Hippocampal formation (tissue), 2 donors: ENCODE data around the gene ARHGEF7.

Source experiments
- DNase-seq, 2 donors: peaks; one replicate each; lab custom pipeline; 2025; lab: John Stamatoyannopoulos, UW

The ARHGEF7 gene

GRCh38 chr13:111325146-111325890, 210.2 kb downstream of the ARHGEF7 start:
- DNase-seq, result no peak

GRCh38 chr13:111325941-111326620, 211.0 kb downstream of the ARHGEF7 start:
- DNase-seq, result no peak

GRCh38 chr13:111326621-111326965, 211.5 kb downstream of the ARHGEF7 start:
- DNase-seq, result no peak

DNA sequence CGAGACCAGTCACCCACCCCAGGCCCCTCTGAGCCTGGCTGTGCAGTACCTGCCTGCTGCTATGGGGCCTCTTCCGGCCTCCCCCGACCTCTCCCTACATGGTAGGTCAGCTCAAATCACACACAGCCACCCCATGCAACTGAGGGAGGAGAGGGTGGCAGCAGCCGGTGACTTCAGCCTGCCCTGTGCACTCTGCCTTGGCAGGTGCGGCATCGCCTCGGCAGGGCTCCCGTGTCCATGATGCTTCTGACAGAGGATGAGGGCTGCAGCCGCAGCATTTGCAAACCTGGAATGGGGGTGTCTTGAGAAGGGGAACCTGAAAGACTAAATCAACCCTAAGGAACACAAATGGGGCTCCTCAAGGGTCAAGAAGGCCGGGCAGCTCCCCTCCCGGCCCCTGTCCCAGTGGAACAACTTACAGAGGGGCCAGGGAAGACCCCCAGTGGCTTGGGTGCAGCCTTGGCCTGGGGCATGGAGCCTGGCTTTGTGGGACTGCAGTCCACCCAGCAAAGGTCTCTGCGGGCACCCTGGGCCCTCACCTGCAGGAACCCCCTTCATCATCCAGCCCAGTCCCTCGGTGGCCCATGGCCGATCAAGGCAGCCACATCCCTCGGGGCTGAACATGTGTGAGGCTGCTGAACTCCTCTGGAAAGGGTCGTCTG, 212.0 kb downstream of the ARHGEF7 start:
- no peak for DNase-seq

- DNase-seq, result no peak
Measured at GRCh38 chr13:111327730-111328573, 212.8 kb downstream of the ARHGEF7 start.

- no peak for DNase-seq
Measured at GRCh38 chr13:111328574-111329410, 213.7 kb downstream of the ARHGEF7 start.

- DNase-seq, result no peak
Measured at GRCh38 chr13:111329641-111330040, 214.5 kb downstream of the ARHGEF7 start.

GRCh38 chr13:111330066-111330610, 215.0 kb downstream of the ARHGEF7 start:
- no peak for DNase-seq

GRCh38 chr13:111335298-111335697, 220.2 kb downstream of the ARHGEF7 start:
- DNase-seq, result no peak

DNA sequence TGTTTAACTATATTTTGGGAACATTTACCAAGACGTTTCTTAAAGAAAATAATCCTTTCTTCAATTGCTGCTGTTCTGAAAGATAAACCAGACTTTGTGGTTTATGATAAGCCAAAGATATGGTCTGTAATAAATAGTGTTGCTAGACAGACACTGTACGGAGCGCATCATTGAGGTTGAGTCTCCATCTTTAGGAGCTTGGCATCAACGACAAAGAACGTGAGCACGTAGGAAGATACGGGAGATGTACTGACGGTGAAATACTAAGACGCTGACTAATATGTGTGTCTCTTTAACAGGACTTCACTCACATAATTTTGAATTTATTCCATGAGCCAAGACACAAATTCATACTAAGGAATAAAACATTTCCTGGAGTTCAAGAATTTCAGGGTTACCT, 221.6 kb downstream of the ARHGEF7 start:
- DNase-seq, result no peak

DNA sequence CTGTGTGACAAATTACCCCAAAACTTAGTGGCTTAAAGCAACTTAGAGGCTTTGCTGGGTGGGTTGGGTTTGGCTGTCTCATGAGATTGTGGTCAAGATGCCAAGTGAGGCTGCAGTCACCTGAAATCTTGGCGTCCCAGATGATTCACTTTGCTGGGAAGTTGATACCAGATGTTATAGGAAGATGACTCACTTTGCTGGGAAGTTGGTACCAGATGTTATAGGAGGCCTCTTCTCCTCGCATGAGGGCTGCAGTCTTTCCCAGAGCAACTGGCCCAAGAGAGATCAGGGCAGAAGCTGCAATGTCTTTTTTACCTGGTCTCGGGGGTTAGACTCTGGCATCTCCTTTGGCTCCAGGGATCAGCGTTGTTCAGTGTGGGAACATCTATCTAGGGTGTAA, 222.1 kb downstream of the ARHGEF7 start:
- DNase-seq, result no peak

- DNase-seq, result no peak
Measured at GRCh38 chr13:111337741-111338140, 222.6 kb downstream of the ARHGEF7 start.

DNA sequence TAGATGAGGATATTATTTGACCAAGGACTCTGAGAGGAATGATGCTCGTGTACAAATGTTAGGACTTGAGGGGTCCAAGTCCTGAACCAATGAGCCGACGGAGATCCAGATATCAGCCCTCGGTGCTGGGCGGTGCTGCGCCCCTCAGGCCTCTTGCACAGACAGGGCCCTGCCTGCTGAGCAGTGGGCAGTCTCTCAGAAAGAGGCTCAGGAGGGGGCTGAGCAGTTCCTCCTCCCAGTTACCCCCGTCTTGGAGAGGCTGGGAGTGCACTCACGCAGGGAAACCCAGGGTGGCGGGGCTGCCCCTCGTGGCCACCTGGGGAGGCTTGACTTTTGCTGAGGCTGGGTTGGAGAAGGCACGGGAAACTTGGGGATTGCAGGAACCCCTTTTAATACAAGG, 223.7 kb downstream of the ARHGEF7 start:
- no peak for DNase-seq

- DNase-seq, result no peak
Measured at GRCh38 chr13:111339366-111340143, 224.4 kb downstream of the ARHGEF7 start.

DNA sequence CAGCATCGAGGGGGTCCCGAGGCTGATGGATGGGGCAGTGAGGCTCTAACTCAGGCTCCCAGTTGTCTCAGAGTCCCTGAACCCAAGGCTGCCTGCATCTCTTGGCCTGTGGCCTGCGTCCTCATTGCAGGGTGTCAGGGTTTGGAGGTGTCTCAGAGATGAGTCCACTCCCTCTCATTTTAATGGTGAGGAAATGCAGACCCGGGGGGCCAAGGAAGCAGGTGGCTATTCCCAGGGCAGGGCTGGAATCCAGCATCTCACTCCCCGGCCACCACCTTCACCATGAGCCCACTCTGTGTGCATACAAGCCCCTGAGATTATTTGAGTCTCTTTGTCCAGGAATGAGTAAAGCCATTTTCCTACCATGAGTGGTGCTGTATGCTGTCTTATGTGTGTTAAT, 226.8 kb downstream of the ARHGEF7 start:
- no peak for DNase-seq

GRCh38 chr13:111342721-111343120, 227.6 kb downstream of the ARHGEF7 start:
- DNase-seq, result no peak

DNA sequence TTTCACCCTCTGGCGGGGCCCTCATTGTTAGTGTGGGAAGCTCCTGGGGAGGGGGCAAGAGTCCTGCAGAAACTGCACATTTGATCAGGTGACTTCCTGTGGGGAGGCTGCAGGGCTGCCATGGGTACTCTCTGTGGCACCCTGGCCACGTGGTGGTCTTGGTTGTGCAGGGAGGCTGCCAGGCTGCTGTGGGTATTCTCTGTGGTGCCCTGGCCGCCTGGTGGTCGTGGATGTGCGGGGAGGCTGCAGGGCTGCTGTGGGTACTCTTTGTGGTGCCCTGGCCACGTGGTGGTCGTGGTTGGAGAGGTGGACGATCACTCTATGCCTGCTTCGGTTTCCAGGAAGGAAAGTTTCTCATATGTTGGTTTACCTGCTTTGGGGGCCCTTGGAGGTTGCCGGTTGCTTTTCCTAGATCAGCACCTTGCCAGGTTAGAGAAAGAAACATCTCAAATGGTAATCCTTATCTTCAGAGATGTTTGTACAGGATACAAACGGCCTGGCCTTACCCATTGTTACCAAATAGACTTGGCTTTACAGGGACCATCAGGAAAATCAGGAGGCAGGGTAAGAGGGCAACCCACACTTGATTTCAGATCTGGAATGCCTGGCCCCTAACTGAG, 228.2 kb downstream of the ARHGEF7 start:
- no peak for DNase-seq

- no peak for DNase-seq
Measured at GRCh38 chr13:111344471-111345191, 229.5 kb downstream of the ARHGEF7 start.

DNA sequence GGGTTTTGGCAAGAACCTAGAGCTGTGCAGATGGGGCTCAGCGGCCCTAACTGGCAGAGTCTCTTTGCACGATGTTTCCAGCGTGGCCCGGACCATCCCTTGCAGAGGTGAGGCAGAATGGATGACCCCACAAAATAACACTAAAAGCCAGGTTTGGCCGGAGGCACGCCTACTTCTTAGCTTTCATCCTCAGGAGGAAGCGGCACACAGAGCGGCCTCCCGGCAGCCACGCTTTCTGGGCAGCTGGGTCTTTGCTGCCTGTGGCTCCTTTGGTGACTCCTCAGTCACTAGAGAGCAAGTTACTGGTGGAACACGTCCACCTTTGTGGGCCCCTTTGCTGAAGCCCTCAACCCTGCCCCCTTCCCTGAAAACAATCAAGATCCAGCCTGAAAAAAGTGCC, 230.6 kb downstream of the ARHGEF7 start:
- DNase-seq, result no peak
